ENCODE data around the gene SPAG7. TPM values are rescaled to one million over a fixed set of nuclear protein-coding genes. Genes with fewer than 3 reads are reported as not detected.

SPAG7 gene
- total RNA-seq, 1 experiment from 2014 or later, result 49.9 TPM

DNA sequence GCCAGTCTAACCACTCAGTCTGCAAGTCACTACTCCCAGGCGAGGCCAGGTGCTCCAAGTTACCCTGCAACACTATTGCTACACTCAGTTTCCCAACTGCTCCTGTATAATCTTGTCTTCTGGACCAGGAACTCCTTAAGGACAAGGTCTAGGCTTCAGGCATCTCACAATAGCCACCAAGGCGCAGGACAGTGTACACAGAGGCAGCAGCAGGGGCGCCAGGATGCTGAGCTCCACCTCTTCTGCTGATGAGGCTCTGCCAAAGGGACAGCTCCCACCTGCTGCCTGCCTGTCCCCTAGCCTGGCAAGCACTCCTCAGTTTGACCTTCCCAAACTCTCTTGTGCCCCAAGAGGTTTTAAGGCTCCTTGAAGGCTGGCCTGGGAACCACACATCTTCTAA lies 31.2 kb downstream of the SPAG7 start (continued):
- TF ChIP-seq, protein P1, sequence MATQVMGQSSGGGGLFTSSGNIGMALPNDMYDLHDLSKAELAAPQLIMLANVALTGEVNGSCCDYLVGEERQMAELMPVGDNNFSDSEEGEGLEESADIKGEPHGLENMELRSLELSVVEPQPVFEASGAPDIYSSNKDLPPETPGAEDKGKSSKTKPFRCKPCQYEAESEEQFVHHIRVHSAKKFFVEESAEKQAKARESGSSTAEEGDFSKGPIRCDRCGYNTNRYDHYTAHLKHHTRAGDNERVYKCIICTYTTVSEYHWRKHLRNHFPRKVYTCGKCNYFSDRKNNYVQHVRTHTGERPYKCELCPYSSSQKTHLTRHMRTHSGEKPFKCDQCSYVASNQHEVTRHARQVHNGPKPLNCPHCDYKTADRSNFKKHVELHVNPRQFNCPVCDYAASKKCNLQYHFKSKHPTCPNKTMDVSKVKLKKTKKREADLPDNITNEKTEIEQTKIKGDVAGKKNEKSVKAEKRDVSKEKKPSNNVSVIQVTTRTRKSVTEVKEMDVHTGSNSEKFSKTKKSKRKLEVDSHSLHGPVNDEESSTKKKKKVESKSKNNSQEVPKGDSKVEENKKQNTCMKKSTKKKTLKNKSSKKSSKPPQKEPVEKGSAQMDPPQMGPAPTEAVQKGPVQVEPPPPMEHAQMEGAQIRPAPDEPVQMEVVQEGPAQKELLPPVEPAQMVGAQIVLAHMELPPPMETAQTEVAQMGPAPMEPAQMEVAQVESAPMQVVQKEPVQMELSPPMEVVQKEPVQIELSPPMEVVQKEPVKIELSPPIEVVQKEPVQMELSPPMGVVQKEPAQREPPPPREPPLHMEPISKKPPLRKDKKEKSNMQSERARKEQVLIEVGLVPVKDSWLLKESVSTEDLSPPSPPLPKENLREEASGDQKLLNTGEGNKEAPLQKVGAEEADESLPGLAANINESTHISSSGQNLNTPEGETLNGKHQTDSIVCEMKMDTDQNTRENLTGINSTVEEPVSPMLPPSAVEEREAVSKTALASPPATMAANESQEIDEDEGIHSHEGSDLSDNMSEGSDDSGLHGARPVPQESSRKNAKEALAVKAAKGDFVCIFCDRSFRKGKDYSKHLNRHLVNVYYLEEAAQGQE (IDR thresholded peaks at IDR 0.05; ENCODE audit: low read depth), result no peak

DNA sequence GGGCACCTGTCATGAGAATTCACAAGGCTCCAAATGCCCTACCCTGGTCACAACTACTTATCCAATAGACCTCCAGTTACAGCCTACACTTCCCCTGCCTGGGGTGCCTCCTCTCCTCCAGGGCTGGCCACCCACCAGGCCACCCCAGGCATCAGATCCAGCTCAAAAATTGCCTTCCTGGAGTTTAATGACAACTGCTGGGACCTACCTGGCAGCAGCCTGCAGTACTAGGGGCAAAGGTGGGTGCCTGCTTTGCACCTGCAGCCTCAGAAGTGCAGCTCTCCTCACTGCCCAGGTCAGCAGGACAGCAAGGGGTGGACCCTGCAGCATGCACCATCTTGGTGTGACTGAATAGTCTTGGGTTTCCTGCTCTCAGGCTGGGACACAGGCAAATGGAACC lies 32.0 kb downstream of the SPAG7 start:
- Histone ChIP-seq H3K4me1 (ENCODE audit: control insufficient read depth in 1 of 2, insufficient read depth in 2 of 2, low read length in 2 of 2) (peaks cover 9 to 22% of the 10 kb centered on the region in 2 experiments), H3K9me2 (ENCODE audit: insufficient read depth) (no peaks in the 10 kb centered on the region), H3K9ac (ENCODE audit: low read length) (no peak overlapping the region), H3K27me3 (ENCODE audit: insufficient read depth, low read length) (no peaks in the 10 kb centered on the region), H3K36me3 (ENCODE audit: control insufficient read depth in 1 of 2, insufficient read depth in 2 of 2, low read length in 2 of 2) (peaks cover 0 to 17% of the 10 kb centered on the region in 2 experiments; a peak in 1 of 4 replicates), H3K4me3 (replicated peaks in 1 of 2; ENCODE audit: low read depth in 1 of 2, low read length in 2 of 2) (no peak overlapping the region), H3K27ac (ENCODE audit: low read depth, low read length) (no peak overlapping the region), H2AFZ (ENCODE audit: low read depth, low read length, poor library complexity, severe bottlenecking) (no peak overlapping the region), H4K20me1 (ENCODE audit: insufficient read depth) (no peaks in the 10 kb centered on the region), H3K9me3 (ENCODE audit: control insufficient read depth in 1 of 2, insufficient read depth in 1 of 2, low read depth in 1 of 2, low read length in 2 of 2) (no peaks in the 10 kb centered on the region), H3K4me2 (ENCODE audit: low read length) (no peak overlapping the region), H3K79me2 (ENCODE audit: insufficient read depth, low read length) (peaks cover 22% of the 10 kb centered on the region)
- CTCF ChIA-PET, result no interaction called here
- RAD21 ChIA-PET (ENCODE audit: low non-redundant PET in 1 of 2, low total read pairs in 2 of 2, uncharacterized antibody in 2 of 2, unreplicated experiment in 2 of 2), result no interaction called here
- BruUV-seq (replicated peaks), result no TSS peak
- no peak for DNase-seq (ENCODE audit: low read depth, low spot score)
- TF ChIP-seq YY1 (IDR thresholded peaks at IDR 0.05; ENCODE audit: extremely low read depth, insufficient replicate concordance, low read depth, low read length) (no peak), MAX (IDR thresholded peaks at IDR 0.05) (no peak), EZH2phosphoT487 (IDR thresholded peaks at IDR 0.05; ENCODE audit: borderline replicate concordance) (no peak), ELF1 (IDR thresholded peaks at IDR 0.05; ENCODE audit: borderline replicate concordance, low read depth) (no peak), CEBPB (IDR thresholded peaks at IDR 0.05; ENCODE audit: low read depth) (no peak), POLR2AphosphoS5 (IDR thresholded peaks at IDR 0.05; ENCODE audit: low read depth, low read length) (no peak)
- TF ChIP-seq, protein P1 (IDR thresholded peaks at IDR 0.05; ENCODE audit: low read depth), result no peak
- intact Hi-C loops (cut with micrococcal nuclease), result loop anchor here (2.0 kb wide), 1 partner anchor 15 kb away; no protein-coding TSS in a partner anchor
- POLR2A ChIA-PET, result no interaction called here
- ATAC-seq, result no peak

Measured in HCT116 (cell line).